Endothelial cell (in vitro differentiated cells): ENCODE results near the gene LUC7L2. TPM values are rescaled to one million over a fixed set of nuclear protein-coding genes. Genes with fewer than 3 reads are reported as not detected.
"Not testable (repeated sequence)": the region's sequence is repeated elsewhere in the genome, so short reads cannot be mapped to it uniquely, and the experiment has no call there.

ENCODE experiments used
- DNase-seq: peaks from one replicate; pipeline ENCODE4 v3.0.0; 2021; ENCODE audit warnings: low spot score
- H3K27ac Mint-ChIP-seq: one replicate; pipeline ENCODE4 v1.8.0; 2021; ENCODE audit warnings: mixed read lengths, inconsistent platforms; ENCODE audit not compliant: unreplicated experiment
- H3K27me3 Mint-ChIP-seq: one replicate; pipeline ENCODE4 v1.8.0; 2021; ENCODE audit warnings: mild to moderate bottlenecking, moderate library complexity, mixed read lengths, inconsistent platforms; ENCODE audit not compliant: unreplicated experiment
- H3K36me3 Mint-ChIP-seq: one replicate; pipeline ENCODE4 v1.8.0; 2021; ENCODE audit warnings: mild to moderate bottlenecking, low read depth, mixed read lengths, inconsistent platforms; ENCODE audit not compliant: unreplicated experiment
- H3K4me1 Mint-ChIP-seq: one replicate; pipeline ENCODE4 v1.8.0; 2021; ENCODE audit warnings: mild to moderate bottlenecking, mixed read lengths, inconsistent platforms; ENCODE audit not compliant: unreplicated experiment
- H3K4me3 Mint-ChIP-seq: one replicate; pipeline ENCODE4 v1.8.0; 2021; ENCODE audit warnings: mild to moderate bottlenecking, mixed read lengths, inconsistent platforms; ENCODE audit not compliant: unreplicated experiment
- H3K9me3 Mint-ChIP-seq: one replicate; pipeline ENCODE4 v1.8.0; 2021; ENCODE audit warnings: mixed read lengths, inconsistent platforms; ENCODE audit not compliant: unreplicated experiment
- total RNA-seq: library from RNA; stranded (reverse); fragmentation: NEBNext Ultra II Directional; extraction: Animal tissue kit (Norgen Biotek cat#: 25700); gene quantifications from one replicate; pipeline ENCODE4 v1.2.1, GENCODE V29; 2021; ENCODE audit not compliant: unreplicated experiment
- TF ChIP-seq, protein P1 (sequence below): fragments of 200-600 bp; sonication (generic); IDR thresholded peaks from one replicate; pipeline ENCODE4 v1.5.0; 2021; ENCODE audit warnings: antibody characterized with exemption; ENCODE audit not compliant: unreplicated experiment

Gene LUC7L2
- total RNA-seq, 1 donor from 2014 or later = 83.5 TPM

DNA sequence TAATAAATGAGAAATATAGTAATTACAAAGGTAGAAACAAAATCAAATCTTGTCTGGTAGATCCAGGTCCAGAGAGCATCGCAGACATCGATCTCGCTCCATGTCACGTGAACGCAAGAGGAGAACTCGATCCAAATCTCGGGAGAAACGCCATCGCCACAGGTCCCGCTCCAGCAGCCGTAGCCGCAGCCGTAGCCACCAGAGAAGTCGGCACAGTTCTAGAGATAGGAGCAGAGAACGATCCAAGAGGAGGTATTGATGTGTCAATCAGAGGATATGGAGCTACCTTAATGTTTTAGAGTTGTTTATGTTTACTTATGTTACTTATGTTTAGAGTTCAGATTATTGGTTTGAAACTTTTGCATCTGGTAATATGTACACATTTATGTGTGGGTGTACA is 57.8 kb downstream of the LUC7L2 start:
- Mint-ChIP-seq H3K4me3 (peak overlapping the region; percentile 69), H3K9me3 (no peaks in the 10 kb centered on the region), H3K4me1 (no peaks in the 10 kb centered on the region), H3K36me3 (peaks cover 30% of the 10 kb centered on the region), H3K27ac (no peak overlapping the region), H3K27me3 (peaks cover 1% of the 10 kb centered on the region)
- TF ChIP-seq, protein P1, sequence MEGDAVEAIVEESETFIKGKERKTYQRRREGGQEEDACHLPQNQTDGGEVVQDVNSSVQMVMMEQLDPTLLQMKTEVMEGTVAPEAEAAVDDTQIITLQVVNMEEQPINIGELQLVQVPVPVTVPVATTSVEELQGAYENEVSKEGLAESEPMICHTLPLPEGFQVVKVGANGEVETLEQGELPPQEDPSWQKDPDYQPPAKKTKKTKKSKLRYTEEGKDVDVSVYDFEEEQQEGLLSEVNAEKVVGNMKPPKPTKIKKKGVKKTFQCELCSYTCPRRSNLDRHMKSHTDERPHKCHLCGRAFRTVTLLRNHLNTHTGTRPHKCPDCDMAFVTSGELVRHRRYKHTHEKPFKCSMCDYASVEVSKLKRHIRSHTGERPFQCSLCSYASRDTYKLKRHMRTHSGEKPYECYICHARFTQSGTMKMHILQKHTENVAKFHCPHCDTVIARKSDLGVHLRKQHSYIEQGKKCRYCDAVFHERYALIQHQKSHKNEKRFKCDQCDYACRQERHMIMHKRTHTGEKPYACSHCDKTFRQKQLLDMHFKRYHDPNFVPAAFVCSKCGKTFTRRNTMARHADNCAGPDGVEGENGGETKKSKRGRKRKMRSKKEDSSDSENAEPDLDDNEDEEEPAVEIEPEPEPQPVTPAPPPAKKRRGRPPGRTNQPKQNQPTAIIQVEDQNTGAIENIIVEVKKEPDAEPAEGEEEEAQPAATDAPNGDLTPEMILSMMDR = no peak
- DNase-seq = no peak

DNA sequence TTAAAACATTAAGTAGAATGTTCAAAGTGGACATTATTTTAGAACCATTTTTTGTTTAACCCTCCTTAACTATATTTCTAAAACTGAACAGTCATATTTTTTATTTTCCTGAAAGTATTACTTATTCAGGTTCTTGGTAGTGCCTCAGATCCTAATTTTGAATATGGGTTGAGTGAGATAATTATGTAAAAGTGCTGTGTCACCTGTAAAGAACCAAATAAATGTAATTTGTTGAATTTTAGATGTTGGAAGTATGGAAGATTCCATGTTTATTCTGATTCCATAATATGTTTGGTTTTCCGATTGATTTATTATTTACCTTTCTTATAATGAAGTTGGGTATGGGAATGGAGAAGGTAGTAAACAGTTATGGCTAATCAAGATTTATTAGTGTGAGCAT is 61.4 kb downstream of the LUC7L2 start:
- no peak for DNase-seq
- Mint-ChIP-seq H3K36me3 (peaks cover 21% of the 10 kb centered on the region), H3K4me3 (no peak overlapping the region), H3K27ac (no peak overlapping the region), H3K27me3 (no peaks in the 10 kb centered on the region), H3K4me1 (no peaks in the 10 kb centered on the region), H3K9me3 (no peaks in the 10 kb centered on the region)
- TF ChIP-seq, protein P1 = no peak

DNA sequence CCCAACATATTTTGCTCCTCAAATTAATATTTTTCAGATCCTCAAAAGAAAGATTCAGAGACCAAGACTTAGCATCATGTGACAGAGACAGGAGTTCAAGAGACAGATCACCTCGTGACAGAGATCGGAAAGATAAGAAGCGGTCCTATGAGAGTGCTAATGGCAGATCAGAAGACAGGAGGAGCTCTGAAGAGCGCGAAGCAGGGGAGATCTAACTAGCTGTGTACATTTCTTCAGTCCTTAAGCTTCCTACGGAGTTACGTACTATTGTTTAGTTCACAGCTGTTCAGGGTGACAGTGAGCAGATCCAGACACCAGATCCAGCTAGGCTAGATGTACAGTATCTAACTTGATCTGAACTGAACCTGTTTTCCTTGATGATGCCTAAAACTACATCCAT is 62.4 kb downstream of the LUC7L2 start:
- H3K27ac Mint-ChIP-seq = no peak overlapping the region
- H3K4me1 Mint-ChIP-seq = no peaks in the 10 kb centered on the region
- TF ChIP-seq, protein P1 = no peak
- no peaks in the 10 kb centered on the region for H3K9me3 Mint-ChIP-seq
- H3K4me3 Mint-ChIP-seq = no peak overlapping the region
- peaks cover 23% of the 10 kb centered on the region for H3K36me3 Mint-ChIP-seq
- H3K27me3 Mint-ChIP-seq = no peaks in the 10 kb centered on the region
- no peak for DNase-seq

DNA sequence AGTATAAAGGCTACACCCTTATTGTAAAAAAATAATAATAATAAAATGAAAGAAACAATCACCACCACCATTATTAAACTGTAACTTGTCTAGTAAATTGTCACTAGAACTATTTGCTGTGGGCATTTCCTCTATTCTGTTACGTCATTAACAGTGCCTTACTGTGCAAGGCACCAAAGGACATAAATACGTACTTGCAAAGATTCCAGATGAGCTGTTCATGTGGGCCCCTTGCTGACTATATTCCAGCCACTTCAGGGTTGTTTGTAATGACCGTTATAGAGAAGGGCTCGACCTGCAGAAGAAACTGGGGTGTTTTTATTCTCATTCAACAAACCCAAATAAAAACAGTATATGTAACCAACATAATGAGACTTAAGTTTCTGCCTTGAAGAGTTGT is 63.4 kb downstream of the LUC7L2 start:
- Mint-ChIP-seq H3K9me3 (no peaks in the 10 kb centered on the region), H3K4me1 (no peaks in the 10 kb centered on the region), H3K27ac (no peak overlapping the region), H3K27me3 (no peaks in the 10 kb centered on the region), H3K36me3 (peaks cover 19% of the 10 kb centered on the region), H3K4me3 (no peak overlapping the region)
- TF ChIP-seq, protein P1 = no peak
- no peak for DNase-seq

DNA sequence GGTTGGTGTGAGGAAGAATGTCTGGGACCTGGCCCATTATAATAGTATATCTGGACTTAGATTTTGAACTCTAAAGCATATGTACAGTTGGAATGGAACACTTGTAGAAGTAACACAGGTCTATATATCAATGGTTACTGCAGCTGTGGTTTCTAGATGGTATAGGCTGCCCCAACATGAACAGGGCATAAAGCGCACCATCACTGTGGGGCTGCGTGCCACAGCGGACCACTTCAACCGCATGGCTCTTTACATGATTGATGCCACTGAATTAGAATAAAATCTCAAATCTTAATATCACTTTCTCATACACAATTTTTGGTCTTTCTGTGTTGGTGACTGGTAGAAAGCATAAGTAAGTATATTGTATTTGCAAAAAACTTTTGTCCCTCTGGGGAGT is 64.3 kb downstream of the LUC7L2 start:
- Mint-ChIP-seq H3K4me3 (no peak overlapping the region), H3K27ac (no peak overlapping the region), H3K27me3 (no peaks in the 10 kb centered on the region), H3K4me1 (no peaks in the 10 kb centered on the region), H3K9me3 (no peaks in the 10 kb centered on the region), H3K36me3 (peaks cover 19% of the 10 kb centered on the region)
- no peak for DNase-seq
- TF ChIP-seq, protein P1 = no peak

DNA sequence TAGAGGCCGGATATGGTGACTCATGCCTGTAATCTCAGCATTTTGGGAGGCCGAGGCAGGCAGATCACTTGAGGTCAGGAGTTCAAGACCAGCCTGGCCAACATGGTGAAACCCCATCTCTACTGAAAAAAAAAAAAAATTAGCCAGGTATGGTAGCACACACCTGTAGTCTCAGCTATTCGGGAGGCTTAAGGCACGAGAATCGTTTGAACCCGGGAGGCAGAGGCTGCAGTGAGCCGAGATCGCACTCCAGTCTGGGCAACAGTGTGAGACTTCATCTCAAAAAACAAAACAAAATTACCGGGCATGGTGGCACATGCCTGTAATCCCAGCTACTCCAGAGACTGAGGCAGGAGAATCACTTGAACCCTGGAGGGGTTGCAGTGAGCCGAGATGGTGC is 66.0 kb downstream of the LUC7L2 start:
- not testable (repeated sequence) for H3K9me3 Mint-ChIP-seq, H3K27ac Mint-ChIP-seq, H3K4me3 Mint-ChIP-seq, DNase-seq, H3K27me3 Mint-ChIP-seq, H3K4me1 Mint-ChIP-seq
- H3K36me3 Mint-ChIP-seq = peaks cover 15% of the 10 kb centered on the region
